Measurements from ENCODE around the gene INPP5D.
"Not testable (repeated sequence)": the region's sequence is repeated elsewhere in the genome, so short reads cannot be mapped to it uniquely, and the experiment has no call there.

INPP5D gene

DNA sequence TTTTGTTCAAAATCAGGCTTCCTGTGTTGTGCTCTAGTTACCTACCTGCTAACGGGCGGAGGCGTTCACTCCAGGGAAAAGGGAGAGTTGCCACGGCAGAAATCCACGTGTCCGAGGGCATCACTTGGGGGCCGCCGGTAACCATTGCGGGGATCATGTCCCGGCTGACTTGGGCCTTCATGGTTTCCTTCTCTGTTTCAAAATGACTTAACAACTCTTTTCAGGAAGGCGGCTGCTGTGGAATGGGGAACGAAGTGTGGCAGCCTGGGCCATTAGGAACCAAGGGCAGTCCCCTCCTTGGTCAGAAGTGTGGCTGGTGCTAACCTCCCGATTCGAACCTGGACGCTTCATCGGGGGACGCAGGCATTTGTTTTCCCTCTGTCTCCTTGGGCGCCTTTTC is 56.8 kb downstream of the INPP5D start:
- DNase-seq (ENCODE audit: low read depth): no peak

DNA sequence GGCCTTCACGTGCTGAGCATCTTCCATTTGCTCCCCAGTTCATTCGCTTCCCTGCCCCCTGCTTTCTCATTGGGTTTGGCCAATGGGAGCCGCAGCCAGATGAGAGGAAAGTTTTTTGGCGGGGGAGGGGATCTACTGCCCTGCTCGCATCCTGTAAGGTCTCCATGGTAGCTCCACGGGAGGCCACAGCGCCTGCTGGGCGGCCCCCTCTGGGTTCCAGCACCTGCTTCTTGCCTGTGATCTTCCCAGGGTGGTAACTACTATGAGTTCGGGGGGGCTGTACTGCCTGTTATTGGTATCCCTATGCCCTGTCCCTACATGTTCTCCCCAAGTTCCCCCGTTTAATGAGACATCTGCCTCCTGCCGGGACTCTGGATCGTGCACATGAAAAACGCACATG is 57.2 kb downstream of the INPP5D start:
- DNase-seq (ENCODE audit: low read depth): no peak

DNA sequence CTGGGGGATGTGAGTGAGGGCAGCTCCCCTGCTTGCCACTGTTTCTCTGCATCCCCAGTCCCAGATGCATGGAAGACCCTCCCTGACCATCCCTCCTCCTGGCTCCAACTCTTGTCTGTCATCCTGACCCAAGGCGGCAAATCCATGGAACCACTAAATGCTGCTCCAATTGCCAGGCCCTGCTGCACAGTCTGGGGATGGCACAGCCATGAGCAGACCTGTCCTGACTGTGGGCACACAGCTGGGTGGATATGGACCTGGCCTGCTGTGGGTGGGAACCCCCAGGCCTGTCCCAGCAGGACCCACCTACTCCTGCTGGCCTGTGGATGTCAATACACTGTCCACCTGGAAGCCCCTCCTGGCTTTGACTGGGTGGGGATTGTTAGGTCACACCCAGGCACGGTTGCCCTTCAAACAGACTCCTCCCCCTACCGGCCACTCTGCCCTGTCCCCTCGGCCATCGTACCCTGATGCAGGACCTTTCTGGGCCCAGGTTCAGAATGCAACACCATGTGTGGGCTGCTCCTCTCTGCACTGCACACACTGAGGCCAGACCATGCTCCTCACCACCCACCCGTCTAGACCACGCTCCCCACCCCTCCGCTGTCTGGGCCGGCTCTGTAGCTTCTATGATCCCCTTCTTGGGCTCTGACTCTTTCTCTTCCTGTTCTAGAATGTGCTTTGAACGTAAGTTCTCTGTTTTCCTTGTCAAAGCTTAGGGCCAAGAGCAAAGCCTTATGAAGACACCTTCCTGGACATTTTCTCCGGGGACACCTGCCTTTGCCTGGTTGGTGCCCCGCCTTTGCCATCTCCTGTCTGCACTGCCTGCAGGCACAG is 57.9 kb downstream of the INPP5D start:
- DNase-seq (ENCODE audit: low read depth): no peak

DNA sequence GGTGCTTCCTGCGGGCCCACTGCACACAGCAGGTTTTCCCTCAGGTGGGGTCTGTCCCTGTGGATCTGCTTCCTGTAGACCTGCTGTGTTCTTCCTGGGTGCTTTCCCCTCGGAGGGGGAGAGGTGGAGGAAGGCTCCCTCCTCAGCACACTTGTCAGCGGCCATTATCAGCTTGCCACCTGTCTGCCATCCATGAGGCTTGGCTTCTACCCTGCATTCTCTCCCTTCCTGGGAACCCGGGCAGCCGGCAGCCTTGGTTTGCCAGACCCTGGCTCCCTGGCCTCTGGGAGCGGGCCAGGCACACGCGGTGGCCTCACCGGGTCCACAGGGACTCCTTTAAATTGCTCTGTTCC is 58.5 kb downstream of the INPP5D start:
- no peak for DNase-seq (ENCODE audit: low read depth)

DNA sequence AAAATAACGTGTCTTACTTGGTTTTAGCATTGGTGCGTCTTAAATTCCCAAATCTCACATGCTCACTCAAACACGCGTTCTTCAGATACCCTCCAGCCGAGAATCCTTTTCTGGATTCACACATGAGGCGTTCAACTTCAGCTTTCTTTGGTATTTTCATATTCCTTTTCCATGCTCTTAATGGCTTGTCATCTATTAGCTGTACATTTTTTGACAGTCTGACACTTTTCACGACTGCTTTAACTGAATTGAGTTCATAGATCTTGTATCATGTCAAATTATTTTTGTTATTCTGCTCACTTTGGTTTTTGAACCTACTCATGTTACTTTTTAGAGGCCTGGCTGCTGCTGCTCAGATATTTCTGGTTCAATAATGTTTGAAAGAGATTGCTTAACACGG is 59.0 kb downstream of the INPP5D start:
- DNase-seq (ENCODE audit: low read depth): no peak

DNA sequence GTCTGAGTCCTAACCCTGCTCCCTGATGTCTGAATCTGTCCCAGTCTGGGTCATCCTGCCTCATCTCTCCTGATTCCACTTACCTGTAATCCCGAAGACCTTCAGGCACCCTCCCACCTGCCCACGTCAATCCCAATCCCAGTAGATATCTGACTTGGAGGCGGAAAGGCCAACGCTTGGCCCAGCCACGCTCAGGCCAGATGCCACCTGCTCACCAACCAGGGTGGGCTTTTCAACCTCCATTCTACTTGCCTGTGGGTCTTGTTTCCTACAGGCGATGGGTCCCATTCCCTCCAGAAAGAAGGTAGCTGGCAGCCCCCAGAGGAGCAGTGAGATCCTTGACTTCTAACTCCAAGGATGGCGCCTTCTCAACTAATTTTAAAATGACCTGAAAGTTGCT is 59.7 kb downstream of the INPP5D start:
- DNase-seq (ENCODE audit: low read depth): no peak

DNA sequence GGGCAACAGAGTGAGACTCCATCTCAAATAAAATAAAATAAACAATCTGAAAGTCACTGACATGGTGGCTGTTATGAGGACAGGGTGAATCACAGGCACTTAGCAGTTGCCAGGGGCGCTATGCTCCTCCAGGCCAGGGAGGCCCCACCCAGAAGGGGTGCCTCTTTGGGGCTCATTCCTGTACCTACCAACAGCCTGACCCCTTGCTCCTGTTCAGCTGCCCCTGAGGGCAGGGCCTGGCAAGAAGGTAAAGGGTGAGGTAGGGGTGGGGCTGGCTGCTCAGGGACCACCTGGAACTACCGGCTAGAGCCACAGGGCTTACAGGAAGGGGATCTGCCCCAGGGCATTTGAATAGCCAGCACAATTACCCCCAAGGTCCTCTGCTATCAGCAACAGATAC is 60.3 kb downstream of the INPP5D start:
- DNase-seq (ENCODE audit: low read depth): no peak

DNA sequence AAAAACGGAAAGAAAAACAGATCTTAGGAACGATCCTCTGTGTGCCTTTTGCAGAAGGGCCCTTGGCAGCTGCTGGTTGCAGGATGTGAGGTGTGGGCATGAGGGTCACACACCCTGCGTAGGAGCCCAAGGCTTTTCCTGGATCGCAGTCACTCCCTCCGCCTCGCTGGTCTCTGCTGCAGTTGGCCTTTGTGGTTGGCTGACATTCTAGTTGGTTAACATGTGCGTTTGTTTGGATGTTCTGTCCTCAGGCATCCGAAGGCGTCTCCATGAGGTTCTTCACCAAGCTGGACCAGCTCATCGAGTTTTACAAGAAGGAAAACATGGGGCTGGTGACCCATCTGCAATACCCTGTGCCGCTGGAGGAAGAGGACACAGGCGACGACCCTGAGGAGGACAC is 61.7 kb downstream of the INPP5D start:
- DNase-seq (ENCODE audit: low read depth): no peak

DNA sequence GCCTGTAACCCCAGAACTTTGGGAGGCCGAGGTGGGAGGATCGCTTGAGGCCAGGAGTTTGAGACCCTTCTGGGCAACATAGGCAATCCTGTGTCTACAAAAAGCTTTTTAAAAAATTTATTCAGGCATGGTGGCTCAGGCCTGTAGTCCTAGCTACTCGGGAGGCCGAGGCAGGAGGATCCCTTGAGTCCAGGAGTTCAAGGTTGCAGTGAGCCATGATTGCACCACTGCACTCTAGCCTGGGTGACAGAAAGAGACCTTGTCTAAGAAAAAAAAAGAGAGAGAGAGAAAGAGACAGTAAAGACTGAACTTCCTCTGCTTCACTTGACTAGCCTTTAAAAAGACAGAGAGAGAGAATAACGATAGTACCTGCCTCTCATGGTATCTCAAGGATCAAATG is 62.4 kb downstream of the INPP5D start:
- DNase-seq (ENCODE audit: low read depth): no peak

DNA sequence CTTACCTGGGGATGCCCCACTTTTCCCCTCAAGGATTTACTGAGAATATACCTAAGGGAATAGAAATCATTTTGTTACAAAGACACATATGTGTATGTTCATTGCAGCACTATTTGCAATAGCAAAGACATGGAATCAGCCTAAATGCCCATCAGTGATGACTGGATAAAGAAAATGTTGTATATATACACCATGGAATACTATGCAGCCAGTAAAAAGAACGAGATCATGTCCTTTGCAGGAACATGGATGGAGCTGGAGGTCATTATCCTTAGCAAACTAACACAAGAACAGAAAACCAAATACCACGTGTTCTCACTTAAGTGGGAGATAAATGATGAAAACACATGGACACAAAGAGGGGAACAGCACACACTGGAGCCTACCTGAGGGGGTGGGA is 63.4 kb downstream of the INPP5D start:
- not testable (repeated sequence) for DNase-seq (ENCODE audit: low read depth)

DNA sequence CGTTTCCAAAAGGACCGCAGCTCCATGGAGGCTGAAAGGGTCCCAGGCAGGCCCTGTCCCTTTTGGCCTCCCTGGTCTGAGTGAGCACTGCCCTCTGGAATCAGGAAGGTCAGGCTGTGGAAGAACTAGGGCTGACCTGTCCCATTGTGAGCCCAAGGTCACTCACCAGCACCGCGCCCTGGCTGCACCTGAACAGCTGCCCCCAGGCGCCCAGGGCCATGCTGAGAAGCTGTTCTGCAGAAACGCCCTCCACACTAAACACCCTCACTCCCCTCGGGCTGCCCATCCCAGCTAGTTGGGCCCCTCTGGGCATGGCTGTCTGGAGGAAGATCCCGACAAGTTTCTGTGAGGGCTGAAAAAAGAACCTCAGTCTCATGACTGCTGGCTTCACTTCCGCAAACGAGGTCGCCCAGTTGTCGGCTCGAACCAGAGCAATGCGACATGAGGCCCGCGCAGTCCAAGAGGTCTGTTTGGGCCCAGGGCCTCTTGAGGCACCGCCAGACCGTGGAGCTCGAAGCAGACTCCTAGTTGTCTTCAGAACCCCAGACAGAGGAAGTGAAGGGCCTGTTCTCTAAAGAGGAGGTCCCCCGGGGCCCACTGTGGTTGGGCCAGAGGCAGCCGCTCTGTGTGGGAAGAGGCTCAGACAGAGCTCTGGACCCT is 64.4 kb downstream of the INPP5D start:
- no peak for DNase-seq (ENCODE audit: low read depth)

DNA sequence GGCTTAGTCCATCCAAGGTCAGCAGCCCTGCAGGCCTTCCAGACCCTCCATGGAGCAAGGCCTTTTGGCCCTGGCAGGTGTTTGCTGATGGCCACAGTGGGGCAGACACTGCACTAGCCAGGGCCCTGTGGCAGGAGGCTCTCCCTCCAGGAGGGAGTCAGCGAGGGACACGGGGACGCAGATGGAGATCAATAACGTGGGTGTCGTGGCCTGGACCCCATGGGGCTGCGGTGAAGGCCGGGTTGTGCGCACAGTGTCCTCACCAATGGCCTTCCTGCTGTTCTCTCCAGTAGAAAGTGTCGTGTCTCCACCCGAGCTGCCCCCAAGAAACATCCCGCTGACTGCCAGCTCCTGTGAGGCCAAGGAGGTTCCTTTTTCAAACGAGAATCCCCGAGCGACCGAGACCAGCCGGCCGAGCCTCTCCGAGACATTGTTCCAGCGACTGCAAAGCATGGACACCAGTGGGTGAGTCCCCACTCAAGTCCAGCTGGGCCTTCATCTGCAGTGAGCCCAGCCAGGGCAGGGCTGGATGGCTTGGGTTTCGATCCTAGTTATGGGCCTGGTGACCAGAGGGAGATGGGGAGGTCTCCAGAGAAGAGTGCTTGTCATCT is 65.4 kb downstream of the INPP5D start:
- no peak for DNase-seq (ENCODE audit: low read depth)

DNA sequence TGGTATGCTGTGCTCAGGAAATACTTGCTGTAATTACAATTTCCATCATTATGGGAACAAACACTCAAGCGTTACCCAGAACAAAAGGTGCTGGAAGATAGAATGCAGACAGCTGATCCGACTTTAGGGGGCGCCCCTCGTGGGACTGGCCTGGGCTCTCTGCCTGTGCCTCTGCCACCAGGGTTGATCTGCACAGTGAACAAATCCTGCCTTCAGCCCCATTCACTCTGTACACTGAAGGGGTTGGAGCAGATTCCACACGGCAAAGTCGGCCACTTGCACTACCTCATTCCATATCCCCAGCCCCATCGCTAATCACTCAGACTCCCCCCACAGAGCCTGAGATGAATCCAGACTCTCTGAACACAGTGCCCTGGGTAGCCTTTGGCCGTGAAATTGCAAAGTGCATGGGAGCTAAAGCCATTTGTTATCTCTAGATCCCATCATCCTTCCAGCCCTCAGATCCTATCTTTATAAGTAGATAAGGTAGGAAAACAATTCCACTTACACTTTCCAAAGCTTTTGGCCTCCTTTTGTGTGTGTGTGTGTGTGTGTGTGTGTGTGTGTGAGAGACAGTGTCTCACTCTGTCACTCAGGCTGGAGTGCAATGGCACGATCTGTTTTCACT is 69.3 kb downstream of the INPP5D start:
- DNase-seq (ENCODE audit: low read depth): no peak

DNA sequence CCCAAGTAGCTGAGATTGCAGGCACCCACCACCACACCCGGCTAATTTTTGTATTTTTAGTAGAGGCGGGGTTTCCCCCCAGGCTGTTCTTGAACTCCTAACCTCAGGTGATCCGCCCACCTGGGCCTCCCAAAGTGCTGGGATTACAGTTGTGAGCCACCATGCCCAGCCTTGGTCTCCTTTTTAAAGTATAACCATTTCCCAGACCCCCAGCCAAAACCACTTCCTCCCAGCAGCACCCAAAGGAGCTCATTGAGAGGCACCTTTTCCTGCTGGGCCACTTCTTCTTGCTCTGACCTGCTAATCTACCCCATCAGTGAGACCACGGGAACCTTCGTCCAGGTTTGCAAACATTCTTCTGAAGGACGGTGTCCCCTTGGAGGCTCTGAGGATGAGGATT is 69.9 kb downstream of the INPP5D start:
- DNase-seq (ENCODE audit: low read depth): no peak

DNA sequence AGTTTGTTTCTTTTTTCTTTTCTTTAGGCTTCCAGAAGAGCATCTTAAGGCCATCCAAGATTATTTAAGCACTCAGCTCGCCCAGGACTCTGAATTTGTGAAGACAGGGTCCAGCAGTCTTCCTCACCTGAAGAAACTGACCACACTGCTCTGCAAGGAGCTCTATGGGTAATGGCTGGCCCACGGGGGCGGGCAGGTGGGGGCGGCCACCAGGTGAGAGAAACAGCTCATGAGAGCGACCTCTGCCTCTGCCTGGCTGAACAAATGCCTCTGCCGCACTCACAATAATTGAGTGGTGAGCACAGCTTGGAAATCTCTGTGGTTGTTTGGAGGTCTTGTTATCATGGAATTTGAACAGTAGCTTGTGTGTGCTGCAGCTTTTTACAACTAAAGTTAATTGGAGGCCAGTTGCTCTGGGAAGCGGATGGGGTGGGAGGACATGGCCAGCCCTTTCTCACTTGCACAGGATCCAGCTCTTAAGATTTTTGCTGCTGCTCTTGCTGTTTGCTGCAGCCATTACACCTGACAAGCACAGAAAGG is 70.4 kb downstream of the INPP5D start:
- DNase-seq (ENCODE audit: low read depth): no peak

DNA sequence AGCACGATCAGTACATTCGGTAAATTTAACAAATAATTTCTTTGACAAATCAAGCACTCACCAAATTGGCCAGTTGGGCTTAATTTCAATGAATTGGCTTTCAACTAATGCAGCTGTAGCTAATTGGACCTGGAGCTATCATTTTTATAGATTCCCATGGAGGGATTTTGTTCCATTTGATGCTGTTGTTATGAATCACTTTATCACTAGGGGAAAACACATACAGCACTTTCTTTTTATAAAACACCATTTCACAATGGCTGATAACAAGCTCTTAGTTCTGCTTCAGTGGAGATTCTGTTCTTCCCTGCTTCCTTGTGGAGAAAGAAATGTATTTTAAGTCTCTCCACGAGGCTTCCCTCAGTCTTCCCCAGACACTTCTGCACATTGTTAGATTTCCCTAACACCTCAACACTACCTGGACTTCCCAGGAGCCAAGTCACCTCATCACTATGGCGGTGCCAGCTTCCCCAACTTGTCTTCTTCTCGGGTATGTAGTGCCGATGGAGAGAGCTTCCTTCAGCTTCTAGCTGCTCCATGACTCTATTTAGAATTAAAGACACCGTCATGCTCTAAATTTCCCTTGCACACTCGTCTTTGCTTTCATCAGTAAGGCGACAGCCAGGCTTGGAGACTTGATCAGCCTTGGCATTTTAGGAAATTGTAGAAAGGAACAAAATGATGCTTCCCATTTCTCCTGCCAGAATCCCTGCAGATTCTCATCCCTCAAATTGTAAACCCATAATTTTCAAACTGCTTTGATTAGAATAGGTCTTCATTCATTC is 72.0 kb downstream of the INPP5D start:
- no peak for DNase-seq (ENCODE audit: low read depth)

DNA sequence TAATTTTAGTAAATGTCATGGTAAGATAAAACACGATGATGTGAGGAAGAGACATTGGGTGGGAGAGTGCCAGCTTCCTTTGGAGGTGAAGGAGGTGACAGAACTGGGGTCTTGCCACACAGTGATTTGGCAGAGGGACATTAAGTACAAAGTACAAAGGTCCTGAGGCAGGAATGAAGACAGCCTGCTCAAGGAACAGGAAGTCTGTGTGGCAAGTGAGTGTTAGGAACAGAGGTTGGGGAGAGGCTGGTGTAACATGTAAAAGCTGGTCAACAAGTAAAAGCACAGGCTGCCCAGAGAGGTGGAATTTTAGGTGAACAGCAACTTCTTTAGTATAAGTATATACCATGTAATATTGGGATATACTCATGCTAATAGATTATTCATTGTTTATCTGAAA is 73.1 kb downstream of the INPP5D start:
- DNase-seq (ENCODE audit: low read depth): no peak

DNA sequence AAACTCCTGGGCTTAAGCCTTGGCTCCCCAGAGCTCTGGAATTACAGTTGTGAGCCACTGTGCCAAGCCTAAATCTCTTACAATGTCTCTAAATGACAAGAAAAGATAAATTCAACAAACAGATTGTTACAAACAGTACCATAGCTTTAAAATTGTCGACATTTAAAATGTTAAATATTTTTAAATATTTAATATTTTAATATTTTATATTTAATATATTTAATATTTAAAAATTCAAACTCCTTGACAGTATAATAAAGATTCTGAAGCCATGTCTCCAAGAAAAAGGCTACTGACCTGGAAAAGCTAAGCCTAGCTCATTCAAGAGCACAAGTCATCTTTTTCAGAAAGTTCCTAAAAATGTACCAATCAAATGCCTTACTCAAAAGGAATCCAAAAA is 75.3 kb downstream of the INPP5D start:
- DNase-seq (ENCODE audit: low read depth): no peak

DNA sequence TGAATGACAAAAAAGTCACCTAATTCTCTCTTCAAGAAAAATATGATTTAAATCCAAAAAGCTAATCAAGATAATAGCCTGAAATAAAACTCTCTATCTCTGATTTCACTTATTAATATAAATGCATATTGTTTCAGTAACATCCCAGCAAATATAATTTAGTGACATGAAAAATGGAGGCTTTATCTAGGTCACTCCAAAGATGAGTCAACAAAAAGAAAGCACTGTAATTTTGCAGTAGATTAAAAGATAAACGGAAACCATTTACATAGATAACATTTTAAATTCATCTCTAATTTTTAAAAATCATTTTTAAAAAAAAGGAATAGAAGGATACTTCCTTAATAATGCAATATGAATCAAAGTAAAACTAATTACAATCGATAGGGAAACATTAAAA is 76.9 kb downstream of the INPP5D start:
- no peak for DNase-seq (ENCODE audit: low read depth)

DNA sequence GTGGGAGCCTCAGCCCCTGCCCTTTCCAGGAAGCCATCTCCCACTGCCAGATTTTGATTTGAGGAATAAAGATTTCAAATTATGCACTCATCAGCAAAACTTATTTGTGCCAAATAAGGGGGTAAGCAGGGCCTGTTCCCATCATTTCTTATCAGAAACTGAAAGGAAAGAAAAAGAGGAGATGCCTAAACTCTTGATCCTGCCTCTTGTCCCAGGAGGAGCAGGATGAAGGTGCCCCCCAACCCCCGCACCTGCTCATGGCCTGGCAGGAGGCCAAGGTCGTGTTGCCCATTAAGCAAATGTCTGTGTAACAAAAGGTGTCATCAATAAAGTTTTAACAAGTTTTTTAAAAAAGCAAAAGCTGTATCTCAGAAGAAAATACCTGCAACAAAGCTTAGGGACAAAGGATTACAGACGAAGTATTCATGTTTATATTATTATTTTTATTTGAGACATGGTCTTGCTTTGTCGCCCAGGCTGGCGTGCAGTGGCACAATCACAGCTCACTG is 80.0 kb downstream of the INPP5D start:
- DNase-seq (ENCODE audit: low read depth): no peak

DNA sequence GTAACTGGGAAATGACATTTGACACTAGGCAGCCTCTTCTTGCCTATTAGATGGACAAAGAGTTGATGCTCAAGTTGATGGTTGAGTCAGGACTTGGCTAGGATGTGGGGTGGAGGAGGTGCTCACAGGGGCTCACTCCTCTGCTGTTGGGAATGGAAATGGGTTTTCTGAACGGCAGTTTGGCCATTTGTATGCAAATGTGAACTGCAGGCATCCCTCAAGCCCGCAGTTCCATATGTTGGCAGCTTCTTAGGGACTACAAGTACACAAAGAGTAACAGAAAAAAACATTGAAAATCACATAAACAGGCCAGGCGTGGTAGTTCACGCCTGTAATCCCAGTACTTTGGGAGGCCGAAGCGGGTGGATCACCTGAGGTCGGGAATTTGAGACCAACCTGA is 80.8 kb downstream of the INPP5D start:
- no peak for DNase-seq (ENCODE audit: low read depth)

DNA sequence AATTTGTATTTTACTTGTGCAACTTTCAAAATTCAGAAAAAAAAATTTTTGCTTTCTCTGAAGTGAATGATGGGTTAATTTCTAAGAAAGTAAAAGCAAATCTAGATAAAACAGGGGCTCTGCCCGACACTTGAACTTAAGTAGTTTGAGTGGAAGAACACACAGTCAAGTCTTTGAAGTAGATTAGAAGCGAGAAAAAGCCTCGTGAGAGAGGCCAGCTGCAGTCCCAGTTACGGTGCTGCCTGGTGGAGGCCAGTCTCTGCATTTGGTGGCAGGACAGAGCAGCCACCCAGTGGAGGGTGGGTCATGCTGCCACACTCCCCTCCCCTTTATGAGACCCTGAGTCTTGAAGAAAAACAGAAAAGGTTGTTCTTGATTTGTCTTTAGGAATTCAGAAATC is 81.8 kb downstream of the INPP5D start:
- no peak for DNase-seq (ENCODE audit: low read depth)

Data from HS-27A (cell line).